GM12878 (cell line): ENCODE results near the gene SMG6.
A peak's percentile ranks its signal among the peaks of the same experiment; 100 is the strongest.

Source experiments
- FOXK2 ChIP-seq: fragments of 450-650 bp; IDR thresholded peaks from 2 replicates; pipeline ENCODE4 v1.6.1; 2017; ENCODE audit warnings: mild to moderate bottlenecking, moderate library complexity
- MYC ChIP-seq: IDR thresholded peaks from 2 replicates; pipeline ENCODE4 v1.6.1; 2011; ENCODE audit warnings: mild to moderate bottlenecking, low read length, moderate library complexity, inconsistent platforms; ENCODE audit not compliant: insufficient read depth, insufficient replicate concordance, insufficient read length, severe bottlenecking
- ZNF274 ChIP-seq: IDR thresholded peaks from one replicate; pipeline ENCODE4 v1.8.0; 2011; ENCODE audit not compliant: insufficient read length, insufficient read depth
- TF ChIP-seq, protein P1 (sequence below), 3 experiments: IDR thresholded peaks in 2 of 3; conservative IDR thresholded peaks in 1 of 3; 2 replicates each; pipeline ENCODE4 v1.5.1; 2011; ENCODE audit warnings: low read depth in 3 of 3, low read length in 3 of 3, mild to moderate bottlenecking in 3 of 3, control low read depth in 2 of 3, moderate library complexity in 2 of 3, inconsistent platforms in 1 of 3, mixed read lengths in 1 of 3; ENCODE audit not compliant: control insufficient read depth in 2 of 3, insufficient read depth in 1 of 3; ENCODE audit errors: extremely low read depth in 1 of 3
- TF ChIP-seq, protein P2 (sequence below): IDR thresholded peaks from 2 replicates; pipeline ENCODE4 v1.6.1; 2012; ENCODE audit warnings: mild to moderate bottlenecking, low read depth, low read length
- TF ChIP-seq, protein P3 (sequence below): IDR thresholded peaks from 2 replicates; pipeline ENCODE4 v1.6.1; 2012; ENCODE audit warnings: low read depth, low read length, improper control_type of control experiment

DNA sequence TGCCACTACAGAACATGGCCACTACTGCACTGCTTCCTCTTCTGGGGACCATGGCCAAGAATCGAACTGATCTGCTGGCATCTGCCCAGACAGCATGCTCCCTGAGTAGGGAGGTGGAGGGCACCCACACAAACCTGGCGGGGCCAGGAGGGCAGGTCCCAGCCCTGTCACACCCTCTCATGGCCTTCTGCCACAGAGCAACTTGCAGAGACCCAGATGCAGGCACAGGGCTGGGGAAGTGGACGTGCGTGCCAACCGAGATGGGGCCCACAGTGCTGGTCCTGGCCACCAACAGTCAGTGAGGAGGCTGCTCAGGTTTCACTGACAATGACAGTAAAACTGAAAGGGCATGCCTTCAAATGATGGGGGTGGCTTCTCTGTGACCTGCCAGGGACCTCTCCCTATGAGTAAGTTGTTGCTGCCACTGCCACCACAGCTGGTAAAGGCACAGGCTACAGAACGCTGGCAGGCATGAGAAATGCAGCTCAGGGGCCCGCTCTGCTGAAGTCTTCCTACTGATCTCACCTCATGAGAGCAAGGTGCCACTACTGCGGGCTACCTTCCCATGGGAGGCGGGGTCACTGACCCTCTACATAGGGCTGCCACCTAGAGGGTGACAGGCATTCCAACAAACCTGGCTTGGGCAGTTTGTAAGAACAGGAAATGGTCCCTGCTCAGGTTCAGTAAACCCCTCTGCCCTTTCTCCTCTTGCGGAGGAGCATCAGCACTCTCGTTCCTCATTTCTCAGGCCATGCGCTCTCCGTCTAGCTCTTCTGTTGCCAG lies 233.2 kb downstream of the SMG6 start:
- TF ChIP-seq, protein P1, sequence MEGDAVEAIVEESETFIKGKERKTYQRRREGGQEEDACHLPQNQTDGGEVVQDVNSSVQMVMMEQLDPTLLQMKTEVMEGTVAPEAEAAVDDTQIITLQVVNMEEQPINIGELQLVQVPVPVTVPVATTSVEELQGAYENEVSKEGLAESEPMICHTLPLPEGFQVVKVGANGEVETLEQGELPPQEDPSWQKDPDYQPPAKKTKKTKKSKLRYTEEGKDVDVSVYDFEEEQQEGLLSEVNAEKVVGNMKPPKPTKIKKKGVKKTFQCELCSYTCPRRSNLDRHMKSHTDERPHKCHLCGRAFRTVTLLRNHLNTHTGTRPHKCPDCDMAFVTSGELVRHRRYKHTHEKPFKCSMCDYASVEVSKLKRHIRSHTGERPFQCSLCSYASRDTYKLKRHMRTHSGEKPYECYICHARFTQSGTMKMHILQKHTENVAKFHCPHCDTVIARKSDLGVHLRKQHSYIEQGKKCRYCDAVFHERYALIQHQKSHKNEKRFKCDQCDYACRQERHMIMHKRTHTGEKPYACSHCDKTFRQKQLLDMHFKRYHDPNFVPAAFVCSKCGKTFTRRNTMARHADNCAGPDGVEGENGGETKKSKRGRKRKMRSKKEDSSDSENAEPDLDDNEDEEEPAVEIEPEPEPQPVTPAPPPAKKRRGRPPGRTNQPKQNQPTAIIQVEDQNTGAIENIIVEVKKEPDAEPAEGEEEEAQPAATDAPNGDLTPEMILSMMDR (IDR thresholded peaks at IDR 0.05 in 2 of 3, conservative IDR thresholded peaks at IDR 0.05 in 1 of 3; ENCODE audit: control insufficient read depth in 2 of 3, extremely low read depth in 1 of 3, insufficient read depth in 1 of 3, low read depth in 3 of 3, low read length in 3 of 3) = peak in 2 of 3 experiments; percentile 7 to 22; a peak in 1 of 6 replicates
- TF ChIP-seq, protein P2, sequence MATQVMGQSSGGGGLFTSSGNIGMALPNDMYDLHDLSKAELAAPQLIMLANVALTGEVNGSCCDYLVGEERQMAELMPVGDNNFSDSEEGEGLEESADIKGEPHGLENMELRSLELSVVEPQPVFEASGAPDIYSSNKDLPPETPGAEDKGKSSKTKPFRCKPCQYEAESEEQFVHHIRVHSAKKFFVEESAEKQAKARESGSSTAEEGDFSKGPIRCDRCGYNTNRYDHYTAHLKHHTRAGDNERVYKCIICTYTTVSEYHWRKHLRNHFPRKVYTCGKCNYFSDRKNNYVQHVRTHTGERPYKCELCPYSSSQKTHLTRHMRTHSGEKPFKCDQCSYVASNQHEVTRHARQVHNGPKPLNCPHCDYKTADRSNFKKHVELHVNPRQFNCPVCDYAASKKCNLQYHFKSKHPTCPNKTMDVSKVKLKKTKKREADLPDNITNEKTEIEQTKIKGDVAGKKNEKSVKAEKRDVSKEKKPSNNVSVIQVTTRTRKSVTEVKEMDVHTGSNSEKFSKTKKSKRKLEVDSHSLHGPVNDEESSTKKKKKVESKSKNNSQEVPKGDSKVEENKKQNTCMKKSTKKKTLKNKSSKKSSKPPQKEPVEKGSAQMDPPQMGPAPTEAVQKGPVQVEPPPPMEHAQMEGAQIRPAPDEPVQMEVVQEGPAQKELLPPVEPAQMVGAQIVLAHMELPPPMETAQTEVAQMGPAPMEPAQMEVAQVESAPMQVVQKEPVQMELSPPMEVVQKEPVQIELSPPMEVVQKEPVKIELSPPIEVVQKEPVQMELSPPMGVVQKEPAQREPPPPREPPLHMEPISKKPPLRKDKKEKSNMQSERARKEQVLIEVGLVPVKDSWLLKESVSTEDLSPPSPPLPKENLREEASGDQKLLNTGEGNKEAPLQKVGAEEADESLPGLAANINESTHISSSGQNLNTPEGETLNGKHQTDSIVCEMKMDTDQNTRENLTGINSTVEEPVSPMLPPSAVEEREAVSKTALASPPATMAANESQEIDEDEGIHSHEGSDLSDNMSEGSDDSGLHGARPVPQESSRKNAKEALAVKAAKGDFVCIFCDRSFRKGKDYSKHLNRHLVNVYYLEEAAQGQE = no peak; the same call in 1 of the 2 replicates
- TF ChIP-seq ZNF274 = no peak
- TF ChIP-seq, protein P3, sequence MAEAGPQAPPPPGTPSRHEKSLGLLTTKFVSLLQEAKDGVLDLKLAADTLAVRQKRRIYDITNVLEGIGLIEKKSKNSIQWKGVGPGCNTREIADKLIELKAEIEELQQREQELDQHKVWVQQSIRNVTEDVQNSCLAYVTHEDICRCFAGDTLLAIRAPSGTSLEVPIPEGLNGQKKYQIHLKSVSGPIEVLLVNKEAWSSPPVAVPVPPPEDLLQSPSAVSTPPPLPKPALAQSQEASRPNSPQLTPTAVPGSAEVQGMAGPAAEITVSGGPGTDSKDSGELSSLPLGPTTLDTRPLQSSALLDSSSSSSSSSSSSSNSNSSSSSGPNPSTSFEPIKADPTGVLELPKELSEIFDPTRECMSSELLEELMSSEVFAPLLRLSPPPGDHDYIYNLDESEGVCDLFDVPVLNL = no peak
- TF ChIP-seq MYC = no peak
- peak; percentile 68 for TF ChIP-seq FOXK2
